HEK293 (cell line): Measurements from ENCODE around the gene CSHL1.
A peak's percentile ranks its signal among the peaks of the same experiment; 100 is the strongest.
"Not testable (repeated sequence)": the region's sequence is repeated elsewhere in the genome, so short reads cannot be mapped to it uniquely, and the experiment has no call there.

Experiments used
- CTCF ChIA-PET: fragments of 350-600 bp; formaldehyde crosslinking; extraction: SDS; loops from one replicate; lab custom pipeline; 2021; ENCODE audit warnings: antibody characterized with exemption; lab: Yijun Ruan, JAX
- POLR2A ChIA-PET: fragments of 300-600 bp; formaldehyde crosslinking; extraction: SDS; loops from one replicate; lab custom pipeline; 2020; ENCODE audit warnings: antibody characterized with exemption, inconsistent platforms; lab: Yijun Ruan, JAX
- H3K27ac ChIP-seq: fragments of 200-500 bp; sonication (Bioruptor generic); 2 replicates; pipeline ENCODE4 v1.5.1; 2014; ENCODE audit warnings: low read depth, low read length, control low read depth, inconsistent platforms; ENCODE audit errors: extremely low read depth
- H3K36me3 ChIP-seq, 2 experiments: fragments of 200-500 bp in 1 of 2; sonication (Bioruptor generic) in 1 of 2; 1 replicate in 1 of 2; 2 replicates in 1 of 2; pipeline ENCODE4 v1.5.1; 2014 to 2017; ENCODE audit warnings: inconsistent platforms in 2 of 2, low read length in 2 of 2; ENCODE audit not compliant: control insufficient read depth in 2 of 2, insufficient read depth in 1 of 2
- H3K4me1 ChIP-seq: fragments of 200-500 bp; sonication (Bioruptor generic); 2 replicates; pipeline ENCODE4 v1.5.1; 2014; ENCODE audit warnings: mild to moderate bottlenecking, low read length, inconsistent platforms; ENCODE audit not compliant: control insufficient read depth, insufficient read depth
- H3K4me3 ChIP-seq: 2 replicates; pipeline ENCODE4 v1.5.1; 2011; ENCODE audit warnings: low read depth, mild to moderate bottlenecking, control low read depth, low read length, moderate library complexity
- H3K9me3 ChIP-seq: fragments of 200-500 bp; sonication (Bioruptor generic); 2 replicates; pipeline ENCODE4 v1.5.1; 2014; ENCODE audit warnings: low read depth, low read length, inconsistent platforms; ENCODE audit not compliant: control insufficient read depth, insufficient read depth
- GLI2 ChIP-seq: fragments of 450-650 bp; formaldehyde crosslinking; IDR thresholded peaks from 2 replicates; pipeline ENCODE4; 2017; ENCODE audit warnings: missing biosample characterization, missing genetic modification characterization, low read depth, borderline replicate concordance
- TCF7L2 ChIP-seq: IDR thresholded peaks from 2 replicates; pipeline ENCODE4 v1.6.1; 2011; ENCODE audit warnings: low read depth, mild to moderate bottlenecking, inconsistent platforms, low read length, moderate library complexity, borderline replicate concordance
- YY1 ChIP-seq: fragments of 450-650 bp; formaldehyde crosslinking; IDR thresholded peaks from 2 replicates; pipeline ENCODE4 v1.5.1; 2018; ENCODE audit warnings: missing biosample characterization, missing genetic modification characterization
- ZBTB17 ChIP-seq: fragments of 450-650 bp; formaldehyde crosslinking; IDR thresholded peaks from 2 replicates; pipeline ENCODE4 v1.5.1; 2016; ENCODE audit warnings: missing biosample characterization, missing genetic modification characterization
- ZEB2 ChIP-seq: fragments of 450-650 bp; formaldehyde crosslinking; IDR thresholded peaks from 2 replicates; pipeline ENCODE4 v1.5.1; 2016; ENCODE audit warnings: missing biosample characterization, missing genetic modification characterization
- ZFP69B ChIP-seq: fragments of 450-650 bp; formaldehyde crosslinking; IDR thresholded peaks from 2 replicates; pipeline ENCODE4 v1.5.1; 2016; ENCODE audit warnings: missing biosample characterization, missing genetic modification characterization
- ZNF121 ChIP-seq: fragments of 450-650 bp; formaldehyde crosslinking; IDR thresholded peaks from 2 replicates; pipeline ENCODE4 v1.5.1; 2016; ENCODE audit warnings: missing biosample characterization, missing genetic modification characterization
- ZNF146 ChIP-seq: fragments of 450-650 bp; formaldehyde crosslinking; IDR thresholded peaks from 2 replicates; pipeline ENCODE4 v1.5.1; 2016; ENCODE audit warnings: missing biosample characterization, missing genetic modification characterization
- ZNF473 ChIP-seq: fragments of 450-650 bp; formaldehyde crosslinking; IDR thresholded peaks from 2 replicates; pipeline ENCODE4 v1.5.1; 2017; ENCODE audit warnings: missing biosample characterization, missing genetic modification characterization
- ZNF521 ChIP-seq: fragments of 450-650 bp; formaldehyde crosslinking; IDR thresholded peaks from 2 replicates; pipeline ENCODE4 v1.5.1; 2017; ENCODE audit warnings: missing biosample characterization, mild to moderate bottlenecking, missing genetic modification characterization
- ZNF621 ChIP-seq: fragments of 450-650 bp; formaldehyde crosslinking; IDR thresholded peaks from 2 replicates; pipeline ENCODE4 v1.5.1; 2017; ENCODE audit warnings: missing biosample characterization, missing genetic modification characterization
- ZNF654 ChIP-seq: fragments of 450-650 bp; formaldehyde crosslinking; IDR thresholded peaks from 2 replicates; pipeline ENCODE4 v1.5.1; 2016; ENCODE audit warnings: low read depth, missing biosample characterization, missing genetic modification characterization
- ZNF843 ChIP-seq: fragments of 450-650 bp; formaldehyde crosslinking; IDR thresholded peaks from 2 replicates; pipeline ENCODE4 v1.5.1; 2016; ENCODE audit warnings: missing biosample characterization, missing genetic modification characterization
- TF ChIP-seq, protein P1 (sequence below): fragments of 450-650 bp; formaldehyde crosslinking; IDR thresholded peaks from 2 replicates; pipeline ENCODE4 v1.5.1; 2016; ENCODE audit warnings: missing biosample characterization, missing genetic modification characterization
- TF ChIP-seq, protein P2 (sequence below): fragments of 450-650 bp; formaldehyde crosslinking; IDR thresholded peaks from 2 replicates; pipeline ENCODE4 v1.5.1; 2016; ENCODE audit warnings: missing biosample characterization, missing genetic modification characterization, low read depth
- TF ChIP-seq, protein P3 (sequence below): fragments of 450-650 bp; formaldehyde crosslinking; IDR thresholded peaks from 2 replicates; pipeline ENCODE4 v1.5.1; 2017; ENCODE audit warnings: missing biosample characterization, missing genetic modification characterization
- TF ChIP-seq, protein P4 (sequence below): fragments of 450-650 bp; formaldehyde crosslinking; IDR thresholded peaks from 2 replicates; pipeline ENCODE4 v1.5.1; 2017; ENCODE audit warnings: missing biosample characterization, missing genetic modification characterization

The CSHL1 gene

DNA sequence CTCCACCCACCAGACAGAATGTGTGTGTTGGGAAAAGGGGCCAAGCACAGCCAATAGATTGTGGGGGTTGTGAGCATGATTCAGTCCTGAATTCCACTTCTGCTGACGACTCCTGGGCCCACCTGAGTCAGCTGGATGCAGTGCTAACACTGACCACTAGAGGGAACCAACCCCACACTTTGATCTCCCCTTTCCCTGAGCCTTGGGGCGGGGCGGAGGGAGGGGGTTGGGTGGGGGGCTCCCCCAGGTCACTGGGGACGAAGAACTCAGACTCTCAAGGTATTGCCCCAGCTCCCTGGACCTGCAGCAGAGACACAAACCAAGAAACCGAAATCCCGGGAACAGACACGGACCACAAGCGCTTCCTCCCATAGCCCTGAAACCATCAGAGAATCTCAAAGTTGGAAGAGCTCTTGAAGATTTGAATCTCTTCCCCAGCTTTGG lies 621 bp upstream of the CSHL1 start:
- H3K4me1 ChIP-seq = no peaks in the 10 kb centered on the region
- no peak overlapping the region for H3K4me3 ChIP-seq
- POLR2A ChIA-PET = no interaction called here
- TF ChIP-seq GLI2 (tag by site-specific recombination) = no peak
- TF ChIP-seq ZFP69B (tag by site-specific recombination) = peak; percentile 88
- TF ChIP-seq, protein P1, sequence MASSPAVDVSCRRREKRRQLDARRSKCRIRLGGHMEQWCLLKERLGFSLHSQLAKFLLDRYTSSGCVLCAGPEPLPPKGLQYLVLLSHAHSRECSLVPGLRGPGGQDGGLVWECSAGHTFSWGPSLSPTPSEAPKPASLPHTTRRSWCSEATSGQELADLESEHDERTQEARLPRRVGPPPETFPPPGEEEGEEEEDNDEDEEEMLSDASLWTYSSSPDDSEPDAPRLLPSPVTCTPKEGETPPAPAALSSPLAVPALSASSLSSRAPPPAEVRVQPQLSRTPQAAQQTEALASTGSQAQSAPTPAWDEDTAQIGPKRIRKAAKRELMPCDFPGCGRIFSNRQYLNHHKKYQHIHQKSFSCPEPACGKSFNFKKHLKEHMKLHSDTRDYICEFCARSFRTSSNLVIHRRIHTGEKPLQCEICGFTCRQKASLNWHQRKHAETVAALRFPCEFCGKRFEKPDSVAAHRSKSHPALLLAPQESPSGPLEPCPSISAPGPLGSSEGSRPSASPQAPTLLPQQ = peak; percentile 80
- peak; percentile 21; the same call in 1 of the 2 replicates for TF ChIP-seq ZNF654 (tag by site-specific recombination)
- H3K27ac ChIP-seq = no peak overlapping the region
- H3K36me3 ChIP-seq = no peaks in the 10 kb centered on the region
- no peaks in the 10 kb centered on the region for H3K9me3 ChIP-seq
- CTCF ChIA-PET = interaction anchor here (0.6 to 3.7 kb wide), 25 partner anchors 9 to 508 kb away, joined by 3 to 29 read pairs (median 4); no protein-coding TSS in a partner anchor

DNA sequence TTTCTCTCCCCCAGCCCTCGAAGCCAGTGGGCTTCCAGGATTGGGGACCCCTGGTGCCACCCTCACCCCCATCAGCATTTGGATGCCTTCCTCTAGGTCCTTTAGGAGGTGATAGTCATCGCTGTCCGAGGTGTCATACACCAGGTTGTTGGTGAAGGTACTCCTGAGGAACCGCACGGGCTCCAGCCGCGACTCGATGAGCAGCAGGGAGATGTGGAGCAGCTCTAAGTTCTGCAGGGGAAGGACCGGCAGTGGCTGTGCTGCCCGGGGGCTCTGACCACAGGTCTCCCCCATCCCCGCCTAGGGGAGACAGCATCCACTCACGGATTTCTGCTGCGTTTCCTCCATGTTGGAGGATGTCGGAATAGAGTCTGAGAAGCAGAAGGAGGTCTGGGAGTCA lies 962 bp downstream of the CSHL1 start:
- H3K4me1 ChIP-seq = no peaks in the 10 kb centered on the region
- ChIA-PET CTCF (interaction anchor here (0.9 to 3.7 kb wide), 8 partner anchors 8 to 382 kb away, joined by 3 to 23 read pairs (median 3); no protein-coding TSS in a partner anchor), POLR2A (no interaction called here)
- H3K4me3 ChIP-seq = no peak overlapping the region
- no peak overlapping the region for H3K27ac ChIP-seq
- TF ChIP-seq ZNF621 (tag by site-specific recombination) = no peak
- TF ChIP-seq, protein P2, sequence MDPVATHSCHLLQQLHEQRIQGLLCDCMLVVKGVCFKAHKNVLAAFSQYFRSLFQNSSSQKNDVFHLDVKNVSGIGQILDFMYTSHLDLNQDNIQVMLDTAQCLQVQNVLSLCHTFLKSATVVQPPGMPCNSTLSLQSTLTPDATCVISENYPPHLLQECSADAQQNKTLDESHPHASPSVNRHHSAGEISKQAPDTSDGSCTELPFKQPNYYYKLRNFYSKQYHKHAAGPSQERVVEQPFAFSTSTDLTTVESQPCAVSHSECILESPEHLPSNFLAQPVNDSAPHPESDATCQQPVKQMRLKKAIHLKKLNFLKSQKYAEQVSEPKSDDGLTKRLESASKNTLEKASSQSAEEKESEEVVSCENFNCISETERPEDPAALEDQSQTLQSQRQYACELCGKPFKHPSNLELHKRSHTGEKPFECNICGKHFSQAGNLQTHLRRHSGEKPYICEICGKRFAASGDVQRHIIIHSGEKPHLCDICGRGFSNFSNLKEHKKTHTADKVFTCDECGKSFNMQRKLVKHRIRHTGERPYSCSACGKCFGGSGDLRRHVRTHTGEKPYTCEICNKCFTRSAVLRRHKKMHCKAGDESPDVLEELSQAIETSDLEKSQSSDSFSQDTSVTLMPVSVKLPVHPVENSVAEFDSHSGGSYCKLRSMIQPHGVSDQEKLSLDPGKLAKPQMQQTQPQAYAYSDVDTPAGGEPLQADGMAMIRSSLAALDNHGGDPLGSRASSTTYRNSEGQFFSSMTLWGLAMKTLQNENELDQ (tag by site-specific recombination) = no peak
- no peak for TF ChIP-seq ZNF473
- TF ChIP-seq, protein P3, sequence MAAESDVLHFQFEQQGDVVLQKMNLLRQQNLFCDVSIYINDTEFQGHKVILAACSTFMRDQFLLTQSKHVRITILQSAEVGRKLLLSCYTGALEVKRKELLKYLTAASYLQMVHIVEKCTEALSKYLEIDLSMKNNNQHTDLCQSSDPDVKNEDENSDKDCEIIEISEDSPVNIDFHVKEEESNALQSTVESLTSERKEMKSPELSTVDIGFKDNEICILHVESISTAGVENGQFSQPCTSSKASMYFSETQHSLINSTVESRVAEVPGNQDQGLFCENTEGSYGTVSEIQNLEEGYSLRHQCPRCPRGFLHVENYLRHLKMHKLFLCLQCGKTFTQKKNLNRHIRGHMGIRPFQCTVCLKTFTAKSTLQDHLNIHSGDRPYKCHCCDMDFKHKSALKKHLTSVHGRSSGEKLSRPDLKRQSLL (tag by site-specific recombination) = no peak
- no peak for TF ChIP-seq ZNF521 (tag by site-specific recombination)
- no peak for TF ChIP-seq ZBTB17
- no peak for TF ChIP-seq ZNF121 (tag by site-specific recombination)
- TF ChIP-seq TCF7L2 = no peak
- no peak for TF ChIP-seq ZNF843
- no peak for TF ChIP-seq YY1 (tag by site-specific recombination)
- TF ChIP-seq ZNF146 (tag by site-specific recombination) = no peak
- TF ChIP-seq ZEB2 = no peak
- TF ChIP-seq, protein P4, sequence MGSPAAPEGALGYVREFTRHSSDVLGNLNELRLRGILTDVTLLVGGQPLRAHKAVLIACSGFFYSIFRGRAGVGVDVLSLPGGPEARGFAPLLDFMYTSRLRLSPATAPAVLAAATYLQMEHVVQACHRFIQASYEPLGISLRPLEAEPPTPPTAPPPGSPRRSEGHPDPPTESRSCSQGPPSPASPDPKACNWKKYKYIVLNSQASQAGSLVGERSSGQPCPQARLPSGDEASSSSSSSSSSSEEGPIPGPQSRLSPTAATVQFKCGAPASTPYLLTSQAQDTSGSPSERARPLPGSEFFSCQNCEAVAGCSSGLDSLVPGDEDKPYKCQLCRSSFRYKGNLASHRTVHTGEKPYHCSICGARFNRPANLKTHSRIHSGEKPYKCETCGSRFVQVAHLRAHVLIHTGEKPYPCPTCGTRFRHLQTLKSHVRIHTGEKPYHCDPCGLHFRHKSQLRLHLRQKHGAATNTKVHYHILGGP = no peak
- no peaks in the 10 kb centered on the region for H3K9me3 ChIP-seq
- H3K36me3 ChIP-seq = no peaks in the 10 kb centered on the region

DNA sequence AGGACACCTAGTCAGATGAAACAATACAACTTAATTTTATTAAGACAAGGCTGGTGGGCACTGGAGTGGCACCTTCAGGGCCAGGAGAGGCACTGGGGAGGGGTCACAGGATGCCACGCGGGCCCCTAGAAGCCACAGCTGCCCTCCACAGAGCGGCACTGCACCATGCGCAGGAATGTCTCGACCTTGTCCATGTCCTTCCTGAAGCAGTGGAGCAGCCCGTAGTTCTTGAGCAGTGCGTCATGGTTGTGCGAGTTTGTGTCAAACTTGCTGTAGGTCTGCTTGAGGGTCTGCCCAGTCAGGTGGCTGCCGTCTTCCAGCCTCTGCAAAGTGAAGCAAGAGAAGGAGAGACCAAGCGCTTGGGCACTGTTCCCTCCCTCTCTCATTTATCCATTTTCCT lies 1.5 kb downstream of the CSHL1 start:
- H3K27ac ChIP-seq, CTCF ChIA-PET, H3K4me1 ChIP-seq, H3K4me3 ChIP-seq, H3K9me3 ChIP-seq, POLR2A ChIA-PET, H3K36me3 ChIP-seq: not testable (repeated sequence)

DNA sequence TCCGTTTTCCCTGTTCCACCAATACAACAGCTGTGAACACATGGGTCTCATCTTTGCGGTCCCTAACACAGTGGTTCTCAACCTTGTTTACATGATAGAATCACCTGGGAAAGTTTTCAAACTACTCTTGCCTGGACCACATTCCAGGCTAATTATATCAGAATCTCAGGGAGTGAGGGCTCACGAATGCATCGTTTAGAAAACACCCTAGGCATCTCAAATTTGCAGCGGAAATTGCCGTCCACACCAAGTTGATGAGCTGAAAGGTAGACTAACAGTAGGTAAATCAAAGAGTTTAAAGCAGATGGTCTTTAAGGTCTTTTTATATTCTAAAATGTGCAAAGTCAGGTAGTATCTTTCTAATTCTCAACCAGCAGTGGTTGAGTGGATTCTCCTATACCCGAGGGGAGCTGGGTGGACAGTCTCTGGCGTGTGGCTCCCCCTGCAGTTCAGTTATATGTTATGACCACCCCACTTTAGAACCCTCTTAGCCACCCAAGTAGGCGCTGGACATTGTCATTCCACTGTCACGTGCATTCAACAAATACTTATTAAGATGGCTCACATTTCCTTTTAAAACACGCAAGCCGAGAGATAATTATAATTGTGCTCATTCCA lies 3.8 kb downstream of the CSHL1 start:
- CTCF ChIA-PET = interaction anchor here (0.6 to 4.1 kb wide), 8 partner anchors 12 to 606 kb away, joined by 3 to 19 read pairs (median 4); partner anchors contain the start of gene GH1
- H3K9me3 ChIP-seq, H3K27ac ChIP-seq, H3K36me3 ChIP-seq, POLR2A ChIA-PET, H3K4me3 ChIP-seq, H3K4me1 ChIP-seq: not testable (repeated sequence)

DNA sequence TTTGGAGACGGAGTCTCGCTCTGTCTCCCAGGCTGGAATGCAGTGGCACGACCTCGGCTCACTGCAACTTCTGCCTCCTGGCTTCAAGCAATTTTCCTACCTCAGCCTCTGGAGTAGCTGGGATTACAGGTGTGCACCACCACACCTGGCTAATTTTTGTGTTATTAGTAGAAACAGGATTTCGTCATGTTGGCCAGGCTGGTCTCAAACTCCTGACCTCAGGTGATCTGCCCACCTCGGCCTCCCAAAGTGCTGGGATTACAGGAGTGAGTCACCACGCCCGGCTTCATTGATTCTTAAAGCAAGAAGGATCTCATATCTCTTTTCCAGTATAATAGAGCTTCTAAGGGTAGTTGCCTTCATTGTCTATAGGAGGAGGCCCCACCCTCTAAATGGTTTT lies 6.3 kb downstream of the CSHL1 start:
- H3K4me1 ChIP-seq, H3K9me3 ChIP-seq, H3K4me3 ChIP-seq, H3K36me3 ChIP-seq, POLR2A ChIA-PET, H3K27ac ChIP-seq: not testable (repeated sequence)
- CTCF ChIA-PET = interaction anchor here (0.6 to 4.6 kb wide), 14 partner anchors 7 to 443 kb away, joined by 3 to 23 read pairs (median 4); partner anchors contain the start of genes CSHL1, GH1 and ICAM2
